Activated T-cell treated with anti-CD3 and anti-CD28 coated beads for 24 hours (primary cell): Measurements from ENCODE around the gene PDE6B.
"Not testable (repeated sequence)": the region's sequence is repeated elsewhere in the genome, so short reads cannot be mapped to it uniquely, and the experiment has no call there.

ENCODE experiments used
- DNase-seq: peaks from one replicate; pipeline ENCODE4 v3.0.0-alpha.2; 2020; ENCODE audit warnings: low read depth

The PDE6B gene

GRCh38 chr4:622071-622995, 3.0 kb upstream of the PDE6B start:
- no peak for DNase-seq

GRCh38 chr4:622996-623913, 2.1 kb upstream of the PDE6B start:
- no peak for DNase-seq

- no peak for DNase-seq
Measured at GRCh38 chr4:623914-624566, 1.3 kb upstream of the PDE6B start.

GRCh38 chr4:625631-626161, 323 bp downstream of the PDE6B start:
- no peak for DNase-seq

- no peak for DNase-seq
Measured at GRCh38 chr4:626201-627091, 1.1 kb downstream of the PDE6B start.

- no peak for DNase-seq
Measured at GRCh38 chr4:627347-628125, 2.2 kb downstream of the PDE6B start.

- no peak for DNase-seq
Measured at GRCh38 chr4:628311-628741, 3.0 kb downstream of the PDE6B start.

- no peak for DNase-seq
Measured at GRCh38 chr4:628821-629635, 3.7 kb downstream of the PDE6B start.

GRCh38 chr4:629636-629914, 4.2 kb downstream of the PDE6B start:
- no peak for DNase-seq

GRCh38 chr4:629915-630641, 4.7 kb downstream of the PDE6B start:
- no peak for DNase-seq

GRCh38 chr4:630656-631055, 5.3 kb downstream of the PDE6B start:
- DNase-seq: no peak

- DNase-seq: no peak
Measured at GRCh38 chr4:632196-632790, 6.9 kb downstream of the PDE6B start.

- no peak for DNase-seq
Measured at GRCh38 chr4:632926-633325, 7.6 kb downstream of the PDE6B start.

- DNase-seq: no peak
Measured at GRCh38 chr4:633406-633805, 8.0 kb downstream of the PDE6B start.

GRCh38 chr4:633976-634598, 8.7 kb downstream of the PDE6B start:
- no peak for DNase-seq

- no peak for DNase-seq
Measured at GRCh38 chr4:634599-634985, 9.2 kb downstream of the PDE6B start.

GRCh38 chr4:635066-635835, 9.9 kb downstream of the PDE6B start:
- DNase-seq: not testable (repeated sequence)
